K562 (cell line): ENCODE data around the gene UBR3. TPM values are rescaled to one million over a fixed set of nuclear protein-coding genes. Genes with fewer than 3 reads are reported as not detected.

Experiments used
- CHD4 ChIP-seq: fragments of 200-600 bp; sonication (generic); IDR thresholded peaks from 3 replicates; pipeline ENCODE4 v1.6.1; 2012; ENCODE audit warnings: low read depth, mild to moderate bottlenecking, mixed read lengths, low read length, inconsistent platforms; ENCODE audit not compliant: insufficient read depth, insufficient replicate concordance, poor library complexity, severe bottlenecking
- CSDE1 ChIP-seq, 2 experiments: fragments of 450-650 bp; IDR thresholded peaks; 2 replicates each; pipeline ENCODE4 v1.6.1; 2016; ENCODE audit warnings: mild to moderate bottlenecking in 1 of 2
- E2F5 ChIP-seq: sonication (generic); formaldehyde crosslinking; IDR thresholded peaks from 2 replicates; pipeline ENCODE4 v1.8.0; 2022; ENCODE audit warnings: mild to moderate bottlenecking, missing genetic modification reagents
- ESRRA ChIP-seq: fragments of 450-650 bp; IDR thresholded peaks from 2 replicates; pipeline ENCODE4 v1.6.1; 2014; ENCODE audit warnings: low read depth, mild to moderate bottlenecking, moderate library complexity, borderline replicate concordance
- FIP1L1 ChIP-seq: fragments of 200-400 bp; formaldehyde crosslinking; IDR thresholded peaks from 2 replicates; pipeline ENCODE4 v1.6.1; 2018; ENCODE audit warnings: mild to moderate bottlenecking, low read depth, low read length; ENCODE audit not compliant: poor library complexity, severe bottlenecking
- FOS ChIP-seq: IDR thresholded peaks from 3 replicates; pipeline ENCODE4 v1.6.1; 2011; ENCODE audit not compliant: insufficient read length; ENCODE audit errors: extremely low read depth
- FOXA1 ChIP-seq: fragments of 450-650 bp; IDR thresholded peaks from 2 replicates; pipeline ENCODE4 v1.6.1; 2016; ENCODE audit warnings: mild to moderate bottlenecking, borderline replicate concordance
- GATA2 ChIP-seq: sonication (generic); formaldehyde crosslinking; IDR thresholded peaks from 2 replicates; pipeline ENCODE4 v1.4.0; 2020; ENCODE audit warnings: mild to moderate bottlenecking, missing genetic modification reagents
- GATAD2A ChIP-seq: fragments of 450-650 bp; IDR thresholded peaks from 2 replicates; pipeline ENCODE4 v1.6.1; 2017
- HMGXB4 ChIP-seq: sonication (generic); formaldehyde crosslinking; IDR thresholded peaks from 2 replicates; pipeline ENCODE4 v1.8.1; 2023; ENCODE audit warnings: mild to moderate bottlenecking, missing genetic modification reagents
- IRF9 ChIP-seq: fragments of 450-650 bp; IDR thresholded peaks from 2 replicates; pipeline ENCODE4 v1.6.1; 2016; ENCODE audit warnings: missing biosample characterization, missing genetic modification characterization
- JUN ChIP-seq, 2 experiments: sonication (generic) in 1 of 2; formaldehyde crosslinking in 1 of 2; IDR thresholded peaks; 2 replicates each; pipeline versions ENCODE4 v1.6.1 to v1.8.0; 2012 to 2022; ENCODE audit warnings: borderline replicate concordance in 2 of 2, mild to moderate bottlenecking in 2 of 2, improper control_type of control experiment in 1 of 2, low read depth in 1 of 2, low read length in 1 of 2, missing genetic modification reagents in 1 of 2
- LARP7 ChIP-seq: fragments of 450-650 bp; IDR thresholded peaks from 2 replicates; pipeline ENCODE4 v1.6.1; 2016
- MCM7 ChIP-seq, 2 experiments: fragments of 450-650 bp; IDR thresholded peaks; 2 replicates each; pipeline ENCODE4 v1.6.1; 2016 to 2018
- MTA2 ChIP-seq: fragments of 450-650 bp; IDR thresholded peaks from 2 replicates; pipeline ENCODE4 v1.6.1; 2016; ENCODE audit warnings: low read depth
- MTF1 ChIP-seq: fragments of 250-450 bp; sonication (Bioruptor Pico); IDR thresholded peaks from 2 replicates; pipeline ENCODE4 v1.9.0; 2021; ENCODE audit warnings: moderate library complexity, mild to moderate bottlenecking, inconsistent platforms, borderline replicate concordance
- PATZ1 ChIP-seq: fragments of 250-450 bp; sonication (Bioruptor Pico); IDR thresholded peaks from 2 replicates; pipeline ENCODE4 v1.5.0; 2020; ENCODE audit warnings: mild to moderate bottlenecking, borderline replicate concordance
- POLR2AphosphoS5 ChIP-seq: IDR thresholded peaks from 2 replicates; pipeline ENCODE4 v1.6.1; 2011; ENCODE audit warnings: mild to moderate bottlenecking, low read depth, low read length, moderate library complexity; ENCODE audit not compliant: control insufficient read depth, insufficient read depth
- POLR3G ChIP-seq: IDR thresholded peaks from 2 replicates; pipeline ENCODE4 v1.6.1; 2011; ENCODE audit not compliant: insufficient read length, insufficient replicate concordance; ENCODE audit errors: extremely low read depth
- SIN3B ChIP-seq: fragments of 450-650 bp; IDR thresholded peaks from 2 replicates; pipeline ENCODE4 v1.6.1; 2017; ENCODE audit warnings: low read depth, mild to moderate bottlenecking, moderate library complexity
- SNIP1 ChIP-seq: fragments of 450-650 bp; IDR thresholded peaks from 2 replicates; pipeline ENCODE4 v1.7.1; 2017; ENCODE audit warnings: low read depth, mild to moderate bottlenecking
- TAF15 ChIP-seq: fragments of 200-400 bp; formaldehyde crosslinking; IDR thresholded peaks from 2 replicates; pipeline ENCODE4 v1.6.1; 2017; ENCODE audit warnings: mild to moderate bottlenecking, low read depth, low read length, moderate library complexity
- ZNF583 ChIP-seq: fragments of 250-450 bp; sonication (Bioruptor Pico); IDR thresholded peaks from 2 replicates; pipeline ENCODE4 v1.4.0; 2020
- polyA plus RNA-seq, 8 experiments: library from polyadenylated mRNA; depleted of rRNA in 4 of 8; stranded (reverse) in 5 of 8; unstranded in 3 of 8; fragments of >200 nt; fragmentation: Nextera tagmentation in 2 of 8; fragmentation: Illumina TruSeq in 1 of 8; extraction: Ambion mirVana in 2 of 8; extraction: Trizol in 1 of 8; gene quantifications; 2 replicates each; pipeline versions ENCODE4 v1.2.1 to v1.2.3, GENCODE V29; 2011 to 2014; ENCODE audit warnings: inconsistent platforms in 1 of 8, missing spikeins in 1 of 8
- total RNA-seq, 7 experiments: library from RNA; depleted of rRNA in 6 of 7; stranded (reverse); fragments of >200 nt in 6 of 7; fragmentation: Illumina TruSeq in 2 of 7; extraction: Trizol in 2 of 7; gene quantifications; 2 replicates each; pipeline versions ENCODE4 v1.2.1 to v1.2.3, GENCODE V29; 2011 to 2021; ENCODE audit warnings: low replicate concordance in 1 of 7

Gene UBR3
- total and polyA plus RNA-seq, 9 of the 15 experiments (the other 6 are each of a cell fraction or from before 2014, with no cell fraction given): 14.4 to 63.5 (median 40.4) TPM

GRCh38 chr2:170013802-170014551, 186.7 kb downstream of the UBR3 start (continued):
- TF ChIP-seq ESRRA (no peak), FIP1L1 (no peak), MTF1 (CRISPR knock-in tag) (no peak), FOS (no peak), MTA2 (peak; percentile 97), SNIP1 (no peak), MCM7 (IDR thresholded peaks at IDR 0.05) (peak in 1 of 2 experiments; percentile 88; a peak in 1 of 4 replicates), CHD4 (no peak), TAF15 (no peak), LARP7 (no peak), GATAD2A (no peak; the same call in 1 of the 2 replicates), ZNF583 (CRISPR knock-in tag) (no peak), CSDE1 (IDR thresholded peaks at IDR 0.05) (no peak), PATZ1 (CRISPR knock-in tag) (no peak), HMGXB4 (no peak), POLR2AphosphoS5 (peak; percentile 98), GATA2 (CRISPR knock-in tag) (peak; percentile 93), E2F5 (CRISPR knock-in tag) (no peak), JUN (IDR thresholded peaks at IDR 0.05; ENCODE audit: borderline replicate concordance, low read depth, low read length) (peak; percentile 65), JUN (CRISPR knock-in tag; IDR thresholded peaks at IDR 0.05; ENCODE audit: borderline replicate concordance) (no peak), FOXA1 (no peak), POLR3G (no peak), SIN3B (no peak), IRF9 (tag) (no peak)
